AG04450 (cell line): ENCODE data around the gene TLNRD1. TPM values are rescaled to one million over a fixed set of nuclear protein-coding genes. Genes with fewer than 3 reads are reported as not detected.

Experiments
- CTCF ChIA-PET: fragments of 300-600, 350-600 bp; formaldehyde crosslinking; extraction: SDS; loops from one replicate; lab custom pipeline; 2022; ENCODE audit warnings: antibody characterized with exemption, inconsistent platforms; lab: Charles Lee
- POLR2A ChIA-PET: fragments of 350-600 bp; formaldehyde crosslinking; extraction: SDS; loops from one replicate; lab custom pipeline; 2021; ENCODE audit warnings: antibody characterized with exemption, inconsistent platforms; lab: Yijun Ruan, JAX
- DNase-seq: peaks from one replicate; pipeline ENCODE4 v3.0.0-alpha.2; 2011; ENCODE audit warnings: low read depth, low spot score
- H3K27ac ChIP-seq: one replicate; pipeline ENCODE4 v1.5.1; 2012; ENCODE audit warnings: low read depth, low read length, control low read depth
- H3K27me3 ChIP-seq: one replicate; pipeline ENCODE4 v1.6.0; 2012; ENCODE audit warnings: low read length; ENCODE audit not compliant: control insufficient read depth, insufficient read depth
- H3K4me3 ChIP-seq: 2 replicates; pipeline ENCODE4 v1.5.1; 2011; ENCODE audit warnings: mild to moderate bottlenecking, low read depth, low read length, control low read depth
- H3K9me3 ChIP-seq: 2 replicates; pipeline ENCODE4 v1.5.1; 2012; ENCODE audit warnings: low read length; ENCODE audit not compliant: control insufficient read depth, insufficient read depth
- polyA plus RNA-seq: library from polyadenylated mRNA; depleted of rRNA; stranded (reverse); fragments of >200 nt; gene quantifications from 2 replicates; pipeline ENCODE4 v1.2.3, GENCODE V29; 2011; rRNA removed
- small RNA-seq: library from RNA; depleted of rRNA; stranded (forward); fragments of <200 nt; gene quantifications from one replicate; pipeline ENCODE3, GENCODE V24; 2012; ENCODE audit warnings: low read depth; ENCODE audit not compliant: insufficient read length
- TF ChIP-seq, protein P1 (sequence below): IDR thresholded peaks from 2 replicates; pipeline ENCODE4 v1.5.1; 2011; ENCODE audit warnings: low read depth, low read length, control low read depth, inconsistent platforms

The TLNRD1 gene
- polyA plus RNA-seq, 1 experiment, result 3.5 TPM

GRCh38 chr15:81050805-81051204 is 50.1 kb downstream of the TLNRD1 start:
- no peak for DNase-seq
- TF ChIP-seq, protein P1, sequence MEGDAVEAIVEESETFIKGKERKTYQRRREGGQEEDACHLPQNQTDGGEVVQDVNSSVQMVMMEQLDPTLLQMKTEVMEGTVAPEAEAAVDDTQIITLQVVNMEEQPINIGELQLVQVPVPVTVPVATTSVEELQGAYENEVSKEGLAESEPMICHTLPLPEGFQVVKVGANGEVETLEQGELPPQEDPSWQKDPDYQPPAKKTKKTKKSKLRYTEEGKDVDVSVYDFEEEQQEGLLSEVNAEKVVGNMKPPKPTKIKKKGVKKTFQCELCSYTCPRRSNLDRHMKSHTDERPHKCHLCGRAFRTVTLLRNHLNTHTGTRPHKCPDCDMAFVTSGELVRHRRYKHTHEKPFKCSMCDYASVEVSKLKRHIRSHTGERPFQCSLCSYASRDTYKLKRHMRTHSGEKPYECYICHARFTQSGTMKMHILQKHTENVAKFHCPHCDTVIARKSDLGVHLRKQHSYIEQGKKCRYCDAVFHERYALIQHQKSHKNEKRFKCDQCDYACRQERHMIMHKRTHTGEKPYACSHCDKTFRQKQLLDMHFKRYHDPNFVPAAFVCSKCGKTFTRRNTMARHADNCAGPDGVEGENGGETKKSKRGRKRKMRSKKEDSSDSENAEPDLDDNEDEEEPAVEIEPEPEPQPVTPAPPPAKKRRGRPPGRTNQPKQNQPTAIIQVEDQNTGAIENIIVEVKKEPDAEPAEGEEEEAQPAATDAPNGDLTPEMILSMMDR, result no peak
- ChIA-PET POLR2A (no interaction called here), CTCF (interaction anchor here (2.1 kb wide), 1 partner anchor 215 kb away, joined by 6 read pairs; no protein-coding TSS in a partner anchor)
- Histone ChIP-seq H3K27ac (no peak overlapping the region), H3K9me3 (peaks cover 2% of the 10 kb centered on the region; the same call in 1 of the 2 replicates), H3K27me3 (peaks cover 12% of the 10 kb centered on the region), H3K4me3 (no peak overlapping the region)

- no peak for DNase-seq
- CTCF ChIA-PET, result interaction anchor here (2.1 kb wide), 1 partner anchor 214 kb away, joined by 6 read pairs; no protein-coding TSS in a partner anchor
- Histone ChIP-seq H3K27ac (no peak overlapping the region), H3K9me3 (no peaks in the 10 kb centered on the region), H3K4me3 (no peak overlapping the region), H3K27me3 (peaks cover 5% of the 10 kb centered on the region)
- TF ChIP-seq, protein P1, result no peak
- POLR2A ChIA-PET, result no interaction called here
Observed at GRCh38 chr15:81052046-81052445, 51.3 kb downstream of the TLNRD1 start.

- CTCF ChIA-PET, result no interaction called here
- no peak overlapping the region for H3K4me3 ChIP-seq
- DNase-seq, result no peak
- POLR2A ChIA-PET, result no interaction called here
- peaks cover 2% of the 10 kb centered on the region for H3K27me3 ChIP-seq
- TF ChIP-seq, protein P1, result no peak
- no peak overlapping the region for H3K27ac ChIP-seq
- H3K9me3 ChIP-seq, result no peaks in the 10 kb centered on the region
Observed at GRCh38 chr15:81053621-81054020, 52.9 kb downstream of the TLNRD1 start.

DNA sequence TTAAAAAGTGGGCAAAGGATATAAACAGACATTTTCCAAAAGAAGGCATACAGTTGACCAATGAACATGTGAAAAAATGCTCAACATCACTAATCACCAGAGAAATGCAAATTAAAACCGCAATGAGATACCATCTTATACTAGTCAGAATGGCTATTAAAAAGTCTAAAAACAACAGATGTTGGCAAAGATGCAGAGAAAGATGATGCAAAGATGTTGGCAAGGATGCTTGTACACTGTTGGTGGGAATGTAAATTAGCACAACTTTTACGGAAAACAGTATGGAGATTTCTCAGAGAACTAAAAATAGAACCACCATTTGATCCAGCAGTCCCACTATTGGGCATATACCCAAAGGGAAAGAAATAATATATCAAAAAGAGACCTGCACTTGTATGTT is 53.5 kb downstream of the TLNRD1 start:
- DNase-seq, result no peak
- CTCF ChIA-PET, result no interaction called here
- no peak overlapping the region for H3K4me3 ChIP-seq

More for the DNA sequence above, 53.5 kb downstream of the TLNRD1 start:
- TF ChIP-seq, protein P1, result no peak
- Histone ChIP-seq H3K27me3 (peaks cover 2% of the 10 kb centered on the region), H3K27ac (no peak overlapping the region), H3K9me3 (no peaks in the 10 kb centered on the region)
- POLR2A ChIA-PET, result no interaction called here

Small RNA genes within 50 kb of the gene (small RNA-seq; reads per million reads assigned to genes)
- not detected for gene MIR4514

Other genes with a start within 250 kb of the TLNRD1 start
- gene CEMIP, start 221.6 kb upstream of the TLNRD1 start, polyA plus RNA-seq, result 221 and 231 TPM in 2 replicates
- gene MESD, start 11.1 kb upstream of the TLNRD1 start, polyA plus RNA-seq, result 19.1 and 23.9 TPM in 2 replicates
- not detected in 2 replicates for gene CFAP161, start 133.3 kb downstream of the TLNRD1 start, polyA plus RNA-seq
- gene IL16, start 196.0 kb downstream of the TLNRD1 start, polyA plus RNA-seq, result 3.8 and 4.6 TPM in 2 replicates